HUES48 (cell line): Measurements from ENCODE around the gene SELENOO.

Experiments used
- H3K27ac ChIP-seq: one replicate; pipeline ENCODE4 v1.7.0; 2013; ENCODE audit warnings: low read depth, low read length, inconsistent platforms
- H3K27me3 ChIP-seq: 2 replicates; pipeline ENCODE4 v1.6.1; 2013; ENCODE audit warnings: mild to moderate bottlenecking, low read length; ENCODE audit not compliant: control insufficient read depth, insufficient read depth
- H3K36me3 ChIP-seq: 2 replicates; pipeline ENCODE4 v1.6.1; 2013; ENCODE audit warnings: low read length; ENCODE audit not compliant: control insufficient read depth, insufficient read depth
- H3K4me1 ChIP-seq: 2 replicates; pipeline ENCODE4 v1.6.1; 2013; ENCODE audit warnings: mild to moderate bottlenecking, low read length; ENCODE audit not compliant: control insufficient read depth, insufficient read depth
- H3K4me3 ChIP-seq: 2 replicates; pipeline ENCODE4 v1.5.1; 2013; ENCODE audit warnings: mild to moderate bottlenecking, low read depth, low read length
- H3K9ac ChIP-seq: 2 replicates; pipeline ENCODE4 v1.6.1; 2013; ENCODE audit warnings: mild to moderate bottlenecking, low read depth, low read length, moderate library complexity
- H3K9me3 ChIP-seq: 2 replicates; pipeline ENCODE4 v1.6.1; 2013; ENCODE audit warnings: low read length; ENCODE audit not compliant: control insufficient read depth, insufficient read depth

Gene SELENOO

DNA sequence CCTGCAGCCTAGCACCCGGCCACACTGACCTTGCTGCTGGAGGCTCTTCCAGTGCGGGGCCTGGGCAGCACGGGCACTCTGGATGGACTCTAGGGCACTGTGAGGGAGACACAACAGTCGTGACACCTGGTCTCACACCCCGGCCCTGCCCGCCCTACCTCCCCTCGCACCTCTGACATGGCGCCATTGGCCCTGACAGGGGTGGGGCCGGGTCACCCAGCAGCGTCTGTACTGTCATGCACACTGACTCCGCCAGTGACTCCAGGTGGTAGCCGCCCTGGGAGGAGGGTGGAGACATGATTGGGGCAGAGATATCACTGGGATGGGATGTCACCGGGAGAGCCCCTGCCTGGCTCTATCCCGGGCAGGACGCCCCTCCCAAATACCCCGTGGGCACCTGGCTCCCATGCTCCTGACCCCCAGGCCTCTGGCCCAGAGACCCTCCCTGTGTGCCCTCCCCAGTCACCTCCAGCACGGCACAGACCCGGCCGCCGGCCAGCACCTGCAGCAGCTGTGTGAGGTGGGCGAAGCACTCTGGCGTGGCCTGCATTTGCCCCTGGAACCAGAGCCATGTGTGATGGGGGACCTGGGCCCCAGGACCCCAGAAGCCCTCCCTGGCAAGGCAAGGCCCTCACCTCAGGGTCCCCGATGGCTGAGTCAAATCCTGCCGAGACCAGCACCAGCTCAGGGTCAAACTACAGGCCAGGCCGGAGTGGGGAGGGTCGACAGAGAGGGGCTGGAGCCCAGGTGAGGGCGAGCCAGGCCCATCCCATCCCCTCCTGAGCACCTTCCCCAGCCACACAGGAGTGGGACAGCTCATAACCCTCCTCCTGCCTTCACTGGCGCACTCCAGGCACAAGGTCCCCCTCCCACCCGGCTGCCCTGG, 47.6 kb downstream of the SELENOO start:
- Histone ChIP-seq H3K4me1 (peaks cover 15% of the 10 kb centered on the region), H3K9me3 (no peaks in the 10 kb centered on the region), H3K4me3 (no peak overlapping the region), H3K9ac (no peak overlapping the region), H3K27ac (peak overlapping the region; percentile 47), H3K36me3 (peaks cover 12% of the 10 kb centered on the region), H3K27me3 (no peaks in the 10 kb centered on the region)

DNA sequence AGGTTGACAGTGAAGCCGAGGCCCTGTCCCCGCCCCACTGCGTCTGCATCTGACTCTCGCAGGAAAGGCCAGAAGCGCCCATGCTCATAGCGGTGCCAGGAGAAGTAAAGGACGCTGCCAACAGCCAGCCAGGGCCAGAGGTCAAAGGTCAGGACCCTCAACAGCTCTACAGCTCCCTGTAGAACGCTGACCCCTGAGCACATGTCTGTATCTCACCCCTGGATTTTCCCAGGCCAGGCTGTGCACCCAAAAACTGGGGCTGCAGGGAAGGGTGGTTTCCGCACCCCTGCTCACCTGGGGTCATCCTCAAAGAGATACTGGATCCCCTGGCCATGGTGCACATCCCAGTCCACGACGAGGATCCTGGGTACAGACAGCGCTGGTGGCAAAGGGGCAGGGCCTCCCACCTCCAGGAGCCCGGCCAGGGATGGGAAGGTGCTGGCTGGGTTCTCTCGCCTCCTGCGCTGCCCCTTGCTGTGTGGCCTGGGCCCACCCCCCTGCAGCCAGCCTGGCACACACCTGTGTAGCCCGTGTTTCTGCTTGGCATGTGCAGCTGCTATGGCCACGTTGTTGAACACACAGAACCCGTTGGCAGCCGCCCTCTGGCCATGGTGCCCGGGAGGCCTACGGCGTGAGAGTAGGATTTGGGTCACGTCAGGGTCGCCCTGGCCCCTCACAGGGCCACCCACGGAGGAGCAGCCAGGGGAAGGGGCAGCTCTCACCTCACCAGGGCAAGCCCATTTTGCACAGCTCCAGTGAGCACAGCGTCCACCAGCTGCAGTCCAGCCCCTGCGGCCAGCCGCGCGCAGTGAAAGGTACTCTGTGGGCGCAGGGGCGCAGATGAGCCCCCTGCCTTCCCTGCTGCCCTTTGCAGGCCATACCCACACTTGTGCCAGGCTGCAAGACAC, 48.8 kb downstream of the SELENOO start:
- Histone ChIP-seq H3K9ac (no peak overlapping the region), H3K4me3 (peak overlapping the region; percentile 80; the same call in 1 of the 2 replicates), H3K9me3 (no peaks in the 10 kb centered on the region), H3K27me3 (no peaks in the 10 kb centered on the region), H3K4me1 (peaks cover 7% of the 10 kb centered on the region), H3K36me3 (peaks cover 12% of the 10 kb centered on the region), H3K27ac (no peak overlapping the region)

DNA sequence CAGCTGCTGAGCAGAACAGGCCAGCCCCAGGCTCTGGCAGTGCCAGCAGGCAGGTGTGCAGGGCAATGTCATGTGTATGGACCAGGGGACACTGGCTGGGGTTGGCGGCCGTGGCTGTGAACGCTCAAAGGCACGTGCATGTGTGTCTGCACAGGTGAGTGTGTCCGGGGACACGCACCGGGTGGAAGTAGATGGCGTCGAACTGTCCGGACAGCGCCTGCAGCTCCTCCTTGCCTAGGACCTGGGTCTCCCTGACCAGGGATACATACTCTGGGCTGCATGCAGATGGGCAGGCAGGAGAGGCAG, 49.4 kb downstream of the SELENOO start:
- H3K27me3 ChIP-seq = no peaks in the 10 kb centered on the region
- no peak overlapping the region for H3K9ac ChIP-seq
- H3K4me3 ChIP-seq = peak overlapping the region; percentile 80
- no peak overlapping the region for H3K27ac ChIP-seq
- no peaks in the 10 kb centered on the region for H3K9me3 ChIP-seq
- peaks cover 7% of the 10 kb centered on the region for H3K4me1 ChIP-seq
- peaks cover 12% of the 10 kb centered on the region for H3K36me3 ChIP-seq

DNA sequence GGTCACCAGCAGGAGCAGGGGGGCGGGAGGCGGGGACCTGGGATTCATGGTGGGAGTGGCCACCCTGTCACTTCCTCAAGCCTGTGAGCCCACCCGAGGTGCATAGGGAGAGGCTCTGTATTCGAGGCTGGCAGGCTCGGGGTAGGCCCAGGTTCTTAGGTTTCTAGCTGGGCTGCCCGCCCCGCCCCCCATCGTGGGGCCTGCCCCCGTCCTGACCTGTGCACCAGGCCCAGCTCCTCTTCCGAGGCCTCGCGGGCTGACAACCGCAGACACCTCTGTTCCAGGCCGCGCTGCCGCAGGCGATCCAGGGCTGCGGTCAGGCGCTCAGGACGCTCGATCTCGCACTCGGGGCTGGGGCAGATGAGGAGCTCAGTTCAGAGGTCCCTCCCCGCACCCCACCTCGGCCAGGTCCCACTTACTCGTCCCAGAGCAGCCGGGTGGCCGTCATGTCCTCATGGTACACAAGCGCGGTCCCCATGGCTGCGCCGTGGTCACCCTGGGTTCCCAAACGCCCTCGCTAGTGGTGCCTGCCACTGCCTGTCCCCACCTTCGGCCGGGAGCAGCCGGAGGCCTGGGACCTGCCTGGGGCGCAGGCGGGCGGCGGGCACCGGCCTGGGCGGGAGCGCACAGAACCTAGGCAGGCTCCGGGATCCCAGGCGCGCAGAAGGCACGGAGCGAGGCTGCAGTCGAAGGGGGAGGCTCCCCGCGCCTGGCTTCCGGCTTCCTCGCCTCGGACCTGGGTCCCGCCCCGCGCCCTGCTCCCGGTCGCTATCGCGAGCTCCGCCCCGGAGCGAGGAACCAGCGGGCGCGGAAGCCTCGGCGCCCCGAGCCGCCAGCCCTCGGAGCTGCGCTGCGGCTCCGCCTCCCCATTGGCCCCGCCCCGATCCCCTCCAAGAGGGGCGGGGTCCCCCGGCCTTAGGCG, 50.0 kb downstream of the SELENOO start, which contains the start of gene HDAC10:
Gene HDAC10, minus strand, starts transcription at position 711 of the 922 bp plus-strand sequence. Its CDS starts 233 bp downstream, at position 478.
- Histone ChIP-seq H3K9me3 (no peaks in the 10 kb centered on the region), H3K4me3 (peak within 1 kb of the TSS; percentile 80), H3K36me3 (peaks cover 13% of the 10 kb centered on the region), H3K9ac (peak within 1 kb of the TSS; percentile 63), H3K27ac (peak within 1 kb of the TSS; percentile 18), H3K4me1 (peaks cover 7% of the 10 kb centered on the region), H3K27me3 (no peaks in the 10 kb centered on the region)

DNA sequence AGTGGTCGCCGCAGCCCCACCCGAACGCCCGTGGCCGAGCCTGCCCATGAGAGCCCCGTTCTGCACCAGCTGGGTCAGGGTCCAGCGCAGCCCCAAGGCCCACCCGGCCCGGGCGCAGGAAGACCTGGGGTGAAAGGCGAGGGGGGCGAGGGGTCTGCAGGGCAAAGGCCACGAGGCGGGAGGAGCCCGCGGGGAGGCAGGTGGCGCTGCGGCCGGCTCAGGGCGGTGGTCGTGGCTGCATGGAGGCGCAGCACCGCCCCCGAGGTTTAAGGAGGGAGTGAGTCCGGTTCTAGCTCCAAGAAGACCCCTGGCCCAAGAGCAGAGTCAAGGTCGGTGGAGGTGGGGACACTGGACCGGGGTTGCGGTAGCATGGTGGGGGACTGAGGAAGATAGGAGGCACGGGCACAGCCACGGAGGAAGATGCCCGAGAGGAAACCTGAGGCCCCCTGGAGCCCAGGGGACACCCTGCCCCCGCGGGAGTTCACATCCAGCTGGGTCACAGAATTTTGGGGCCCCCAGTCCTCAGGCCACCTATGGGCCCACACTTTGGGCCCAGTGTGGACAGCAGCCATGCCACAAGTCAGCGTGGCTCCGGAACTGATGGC, 50.8 kb downstream of the SELENOO start:
- peaks cover 8% of the 10 kb centered on the region; the same call in 1 of the 2 replicates for H3K36me3 ChIP-seq
- no peaks in the 10 kb centered on the region for H3K27me3 ChIP-seq
- H3K9me3 ChIP-seq = no peaks in the 10 kb centered on the region
- H3K4me3 ChIP-seq = peak overlapping the region; percentile 80
- H3K27ac ChIP-seq = no peak overlapping the region
- no peak overlapping the region; the same call in 1 of the 2 replicates for H3K9ac ChIP-seq
- H3K4me1 ChIP-seq = peaks cover 7% of the 10 kb centered on the region

DNA sequence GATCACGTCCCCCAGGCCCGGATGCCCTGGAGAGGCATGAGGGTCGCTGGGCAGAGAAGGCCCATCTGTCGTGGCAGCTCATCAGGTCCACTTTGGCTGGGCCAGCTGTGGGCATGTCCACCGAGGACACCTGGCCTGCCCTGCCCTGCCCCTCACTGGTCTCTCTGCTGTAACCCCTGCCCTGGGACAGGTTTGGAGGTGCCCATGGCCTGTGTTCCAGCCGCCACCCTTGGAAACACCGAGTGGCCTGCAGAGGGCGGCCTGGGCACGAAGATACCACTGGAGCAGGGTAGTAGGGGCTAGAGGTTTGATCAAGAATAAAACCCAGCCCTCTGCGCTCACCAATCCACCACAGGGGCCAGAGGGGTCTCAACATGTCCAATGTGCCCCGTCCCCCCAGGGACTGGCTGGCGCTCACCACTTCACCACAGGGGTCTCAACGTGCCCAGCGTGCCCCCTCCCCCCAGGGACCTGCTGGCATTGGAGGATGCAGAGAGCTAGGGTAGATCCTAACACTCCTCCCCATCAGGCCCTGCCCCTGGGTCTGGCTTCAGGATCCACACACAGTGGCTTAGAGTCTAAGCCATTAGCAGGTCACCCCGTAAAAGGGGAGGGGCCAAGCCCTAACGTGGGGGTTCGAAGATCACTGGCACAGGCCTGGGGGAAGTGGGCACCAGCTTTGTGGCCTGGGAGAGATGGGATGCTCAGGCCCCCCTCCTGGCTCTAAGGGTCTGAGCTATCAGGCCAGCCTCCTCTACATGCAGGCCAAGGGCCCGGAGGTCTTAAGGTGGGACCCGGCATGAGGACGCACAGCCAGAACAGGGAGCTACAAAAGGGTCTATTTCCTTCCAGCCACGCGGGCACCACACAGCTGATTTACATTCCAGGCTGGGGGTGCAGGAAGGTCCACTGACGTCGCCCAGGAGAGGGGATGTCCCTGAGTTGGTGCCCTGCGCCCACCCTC, 51.6 kb downstream of the SELENOO start:
- peak overlapping the region; percentile 80; the same call in 1 of the 2 replicates for H3K4me3 ChIP-seq
- H3K27me3 ChIP-seq = no peaks in the 10 kb centered on the region
- no peaks in the 10 kb centered on the region for H3K9me3 ChIP-seq
- no peak overlapping the region for H3K9ac ChIP-seq
- H3K4me1 ChIP-seq = peaks cover 7% of the 10 kb centered on the region
- H3K36me3 ChIP-seq = peaks cover 6% of the 10 kb centered on the region; the same call in 1 of the 2 replicates
- H3K27ac ChIP-seq = no peak overlapping the region

DNA sequence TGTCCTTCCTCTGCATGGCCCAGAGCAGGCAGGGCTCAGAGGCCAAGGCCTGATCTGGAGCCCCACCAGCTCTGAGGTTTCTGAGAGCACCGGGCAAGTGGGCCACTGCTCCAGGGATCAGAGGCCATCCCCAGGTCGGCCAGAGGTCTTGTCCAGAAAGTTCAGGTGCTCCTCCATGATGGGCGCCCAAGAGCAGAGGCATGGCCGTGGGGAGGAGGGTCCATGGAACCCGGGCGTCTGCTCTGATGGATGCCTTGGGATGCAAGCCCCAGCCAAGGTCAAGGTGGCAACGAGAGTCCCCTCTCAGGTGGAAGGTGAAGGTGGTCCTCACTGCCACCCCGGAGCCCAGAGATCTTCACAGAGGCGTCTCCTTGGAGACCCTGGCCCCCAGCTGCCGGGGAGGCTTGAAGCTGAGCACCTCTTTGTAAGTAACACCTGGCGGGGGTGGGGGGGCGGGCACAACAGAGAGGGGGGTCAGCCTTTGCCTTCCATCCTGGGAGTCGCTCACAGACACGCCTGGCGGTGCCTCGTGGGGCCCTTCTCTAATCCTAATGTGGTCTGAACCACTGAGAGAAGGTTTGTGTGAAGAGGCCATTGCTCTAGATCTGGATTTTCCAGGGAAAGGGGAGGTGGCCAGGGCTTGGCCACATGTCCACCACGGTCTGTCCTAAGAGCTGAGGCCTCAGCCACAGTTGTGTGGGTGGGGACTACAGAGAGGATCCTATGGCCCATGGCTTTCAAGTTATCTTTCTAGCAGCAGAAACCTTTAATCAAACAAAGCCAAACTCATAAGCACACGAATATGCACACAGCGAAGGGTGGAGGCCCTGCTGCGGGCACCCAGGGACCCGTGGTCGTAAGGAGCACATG, 52.5 kb downstream of the SELENOO start:
- Histone ChIP-seq H3K9ac (no peak overlapping the region), H3K27ac (no peak overlapping the region), H3K4me1 (peaks cover 4% of the 10 kb centered on the region; the same call in 1 of the 2 replicates), H3K4me3 (no peak overlapping the region), H3K9me3 (no peaks in the 10 kb centered on the region), H3K27me3 (no peaks in the 10 kb centered on the region), H3K36me3 (peaks cover 7% of the 10 kb centered on the region; the same call in 1 of the 2 replicates)

DNA sequence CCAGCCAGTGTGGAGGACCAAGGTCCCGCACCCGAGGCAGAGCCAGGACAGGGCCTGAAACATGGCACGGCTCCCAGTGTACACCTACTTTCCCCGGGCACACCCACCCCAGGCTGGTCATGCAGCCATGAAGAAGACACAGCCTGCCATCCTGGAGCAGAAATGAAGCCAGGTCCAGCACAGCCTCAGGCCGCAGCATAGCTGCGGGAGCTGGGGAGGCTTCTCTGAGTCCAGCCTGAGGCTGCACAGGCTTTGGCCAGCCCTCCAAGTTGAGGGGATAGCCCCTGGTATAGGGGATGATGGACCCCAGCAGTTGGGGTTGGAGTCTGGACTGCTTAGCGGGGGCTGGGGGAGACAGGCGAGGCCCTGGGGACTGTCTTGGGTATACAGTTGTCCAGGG, 53.1 kb downstream of the SELENOO start:
- no peak overlapping the region for H3K4me3 ChIP-seq
- peaks cover 4% of the 10 kb centered on the region; the same call in 1 of the 2 replicates for H3K4me1 ChIP-seq
- no peaks in the 10 kb centered on the region for H3K27me3 ChIP-seq
- no peak overlapping the region for H3K27ac ChIP-seq
- peaks cover 7% of the 10 kb centered on the region; the same call in 1 of the 2 replicates for H3K36me3 ChIP-seq
- no peak overlapping the region for H3K9ac ChIP-seq
- no peaks in the 10 kb centered on the region for H3K9me3 ChIP-seq
